Retinal pigment epithelial cell (primary cell): ENCODE measurements around the gene SYCE1.

ENCODE experiments used
- DNase-seq: peaks from one replicate; pipeline ENCODE4 v3.0.0-alpha.2; 2010; ENCODE audit warnings: low read depth
- H3K4me3 ChIP-seq: 2 replicates; pipeline ENCODE4 v1.5.1; 2011; ENCODE audit warnings: mild to moderate bottlenecking, low read length, control low read depth, moderate library complexity
- CTCF ChIP-seq: conservative IDR thresholded peaks from 2 replicates; pipeline ENCODE4 v1.5.1; 2011; ENCODE audit warnings: low read depth, low read length, control low read depth, inconsistent platforms

The SYCE1 gene

GRCh38 chr10:133509700-133510099 lies 55.7 kb downstream of the SYCE1 start:
- no peak for DNase-seq
- H3K4me3 ChIP-seq = no peak overlapping the region
- TF ChIP-seq CTCF = no peak
